Omental fat pad (tissue), 4 donors: Measurements from ENCODE around the gene MPPED1. TPM values are rescaled to one million over a fixed set of nuclear protein-coding genes. Genes with fewer than 3 reads are reported as not detected.

Source experiments
- ATAC-seq: fragments of 150-250 bp; one replicate; pipeline ENCODE4 v1.9.1; 2016; ENCODE audit warnings: mild to moderate bottlenecking, moderate library complexity; ENCODE audit not compliant: low FRiP score
- DNase-seq: peaks from one replicate; pipeline ENCODE4 v3.0.0-alpha.2; 2019; ENCODE audit warnings: low spot score
- total RNA-seq, 4 donors: library from RNA; depleted of rRNA; stranded (reverse); fragments of >200 nt; gene quantifications; one replicate each; pipeline ENCODE4 v1.1.0, GENCODE V29; 2016
- TF ChIP-seq, protein P1 (sequence below), 3 donors: fragments of 450-650 bp; IDR thresholded peaks; one replicate each; pipeline ENCODE4 v1.5.1; 2016 to 2017; ENCODE audit warnings: antibody characterized with exemption in 3 of 3, mild to moderate bottlenecking in 3 of 3, moderate library complexity in 2 of 3

MPPED1 gene
- total RNA-seq, 4 donors from 2014 or later, result not detected

DNA sequence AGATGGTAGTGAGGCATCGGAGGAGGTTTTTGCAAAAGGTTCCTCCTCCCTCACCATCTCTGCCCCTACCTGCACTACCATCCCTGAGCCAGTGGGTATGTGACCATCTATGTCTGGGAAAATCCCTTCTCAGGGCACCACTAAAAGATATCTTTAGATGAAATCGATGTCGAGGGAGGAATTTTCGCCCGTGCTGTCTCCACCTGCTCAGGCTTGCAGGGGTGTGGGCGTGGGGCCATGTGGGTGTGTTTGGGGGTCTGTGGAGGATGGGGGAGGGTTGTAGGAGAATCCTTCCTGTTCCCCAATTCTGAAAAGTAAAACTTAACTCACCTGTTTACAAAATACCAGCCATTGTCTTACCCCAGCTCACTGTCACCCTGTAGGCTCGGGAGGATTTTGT, 12.4 kb downstream of the MPPED1 start:
- TF ChIP-seq, protein P1, sequence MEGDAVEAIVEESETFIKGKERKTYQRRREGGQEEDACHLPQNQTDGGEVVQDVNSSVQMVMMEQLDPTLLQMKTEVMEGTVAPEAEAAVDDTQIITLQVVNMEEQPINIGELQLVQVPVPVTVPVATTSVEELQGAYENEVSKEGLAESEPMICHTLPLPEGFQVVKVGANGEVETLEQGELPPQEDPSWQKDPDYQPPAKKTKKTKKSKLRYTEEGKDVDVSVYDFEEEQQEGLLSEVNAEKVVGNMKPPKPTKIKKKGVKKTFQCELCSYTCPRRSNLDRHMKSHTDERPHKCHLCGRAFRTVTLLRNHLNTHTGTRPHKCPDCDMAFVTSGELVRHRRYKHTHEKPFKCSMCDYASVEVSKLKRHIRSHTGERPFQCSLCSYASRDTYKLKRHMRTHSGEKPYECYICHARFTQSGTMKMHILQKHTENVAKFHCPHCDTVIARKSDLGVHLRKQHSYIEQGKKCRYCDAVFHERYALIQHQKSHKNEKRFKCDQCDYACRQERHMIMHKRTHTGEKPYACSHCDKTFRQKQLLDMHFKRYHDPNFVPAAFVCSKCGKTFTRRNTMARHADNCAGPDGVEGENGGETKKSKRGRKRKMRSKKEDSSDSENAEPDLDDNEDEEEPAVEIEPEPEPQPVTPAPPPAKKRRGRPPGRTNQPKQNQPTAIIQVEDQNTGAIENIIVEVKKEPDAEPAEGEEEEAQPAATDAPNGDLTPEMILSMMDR (IDR thresholded peaks at IDR 0.05), result no peak
- DNase-seq (no peak), ATAC-seq (no peak)

DNA sequence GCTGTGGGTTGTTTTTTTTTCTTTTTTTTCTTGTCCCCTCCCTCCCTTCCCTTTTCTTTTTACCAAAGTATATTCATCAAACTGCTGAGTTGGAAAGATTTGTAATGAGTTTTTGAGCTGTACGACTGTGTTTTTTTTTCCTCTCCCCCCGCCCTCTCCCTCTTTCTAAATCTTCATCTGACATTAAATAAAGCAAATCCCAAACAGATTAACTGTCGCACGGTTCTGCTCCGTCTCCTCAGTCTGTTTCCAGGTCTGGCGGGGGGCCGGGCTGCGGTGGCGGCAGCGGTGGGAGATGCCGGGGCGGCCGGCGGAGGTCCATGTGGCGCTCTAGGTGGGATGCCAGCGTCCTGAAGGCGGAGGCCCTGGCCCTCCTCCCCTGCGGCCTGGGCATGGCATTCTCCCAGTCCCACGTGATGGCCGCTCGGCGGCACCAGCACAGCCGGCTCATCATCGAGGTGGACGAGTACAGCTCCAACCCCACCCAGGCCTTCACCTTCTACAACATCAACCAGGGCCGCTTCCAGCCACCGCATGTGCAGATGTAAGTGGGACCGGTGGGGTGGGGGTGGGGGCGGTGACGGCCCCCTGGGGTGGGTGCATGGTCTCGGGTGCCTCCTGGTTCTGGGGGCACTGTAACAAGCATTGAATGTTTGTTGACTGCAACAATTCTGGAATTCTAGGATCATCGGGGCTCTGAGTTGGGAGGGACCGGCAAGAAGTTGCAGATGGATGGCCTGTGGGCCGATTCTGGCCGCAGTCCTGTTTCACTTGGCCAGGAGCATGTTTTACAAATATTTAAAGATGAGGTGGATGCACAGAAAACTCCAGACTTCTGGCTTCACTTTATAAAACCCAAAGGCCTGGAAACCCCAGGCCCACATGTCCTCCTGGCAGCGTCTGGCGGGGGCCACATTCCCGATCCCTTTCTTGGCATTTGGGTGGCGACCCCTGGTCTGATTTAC, 13.1 kb downstream of the MPPED1 start:
- ATAC-seq (no peak), DNase-seq (no peak)
- TF ChIP-seq, protein P1 (IDR thresholded peaks at IDR 0.05), result no peak

DNA sequence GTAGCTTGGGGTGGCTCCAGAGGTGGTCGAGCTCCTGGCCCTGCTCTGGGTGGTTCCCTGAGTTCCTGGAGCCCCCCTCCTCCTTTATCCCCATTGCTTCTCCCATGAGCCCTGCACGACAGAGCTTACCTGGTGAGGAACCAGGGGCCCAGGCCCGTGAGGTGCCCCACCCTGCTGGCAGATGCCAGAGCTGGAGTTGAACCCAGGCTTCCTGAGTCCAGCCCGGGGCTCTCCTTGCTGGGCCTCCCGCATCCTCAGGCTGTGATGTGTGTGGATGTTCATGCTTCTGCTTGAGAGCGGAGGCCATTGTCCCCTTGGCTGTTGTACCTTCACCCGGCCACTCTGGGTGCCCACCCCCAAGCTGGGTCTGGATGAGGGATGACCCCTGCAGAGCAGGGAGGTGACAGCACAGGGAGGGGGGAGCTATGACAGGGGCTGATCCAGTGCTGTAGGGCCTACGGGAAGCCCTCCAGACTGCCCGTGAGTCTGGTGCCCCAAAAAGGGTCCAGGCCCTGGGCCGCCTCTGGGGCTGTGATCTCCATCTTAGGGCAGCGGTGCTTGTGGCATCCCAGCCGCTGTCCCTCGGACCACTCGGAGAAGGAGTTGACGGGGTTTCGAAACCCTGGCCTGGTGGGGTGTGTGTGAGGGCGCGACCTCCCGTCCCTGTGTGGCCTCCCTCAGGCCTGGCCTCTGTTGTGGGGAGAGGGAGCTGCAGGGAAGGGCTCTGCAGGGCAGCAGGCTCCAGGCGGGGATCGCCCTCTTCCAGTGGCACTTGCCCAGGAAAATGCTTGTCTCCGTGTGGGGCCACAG, 14.4 kb downstream of the MPPED1 start:
- TF ChIP-seq, protein P1 (IDR thresholded peaks at IDR 0.05), result no peak
- no peak for ATAC-seq
- DNase-seq, result no peak

DNA sequence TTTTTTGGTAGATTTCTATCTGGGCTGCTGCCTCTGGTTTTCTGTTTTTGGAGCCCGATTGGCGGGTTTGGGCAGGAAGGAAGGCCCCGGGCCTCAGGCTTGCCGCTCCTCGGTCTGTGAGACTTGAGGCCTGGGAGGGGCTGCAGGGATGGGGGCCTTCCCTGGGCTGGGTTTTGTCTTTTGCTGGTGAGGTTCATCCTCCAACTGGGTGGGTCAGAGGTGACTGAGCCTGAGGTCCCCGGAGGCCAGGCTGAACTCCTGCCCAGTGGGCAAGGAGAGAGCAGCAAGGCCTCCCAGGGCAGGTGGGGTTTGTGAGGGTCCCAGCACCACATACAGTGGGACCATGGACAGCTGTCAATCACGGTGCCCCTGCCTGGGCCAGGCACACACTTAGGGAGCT, 15.0 kb downstream of the MPPED1 start:
- ATAC-seq, result no peak

DNA sequence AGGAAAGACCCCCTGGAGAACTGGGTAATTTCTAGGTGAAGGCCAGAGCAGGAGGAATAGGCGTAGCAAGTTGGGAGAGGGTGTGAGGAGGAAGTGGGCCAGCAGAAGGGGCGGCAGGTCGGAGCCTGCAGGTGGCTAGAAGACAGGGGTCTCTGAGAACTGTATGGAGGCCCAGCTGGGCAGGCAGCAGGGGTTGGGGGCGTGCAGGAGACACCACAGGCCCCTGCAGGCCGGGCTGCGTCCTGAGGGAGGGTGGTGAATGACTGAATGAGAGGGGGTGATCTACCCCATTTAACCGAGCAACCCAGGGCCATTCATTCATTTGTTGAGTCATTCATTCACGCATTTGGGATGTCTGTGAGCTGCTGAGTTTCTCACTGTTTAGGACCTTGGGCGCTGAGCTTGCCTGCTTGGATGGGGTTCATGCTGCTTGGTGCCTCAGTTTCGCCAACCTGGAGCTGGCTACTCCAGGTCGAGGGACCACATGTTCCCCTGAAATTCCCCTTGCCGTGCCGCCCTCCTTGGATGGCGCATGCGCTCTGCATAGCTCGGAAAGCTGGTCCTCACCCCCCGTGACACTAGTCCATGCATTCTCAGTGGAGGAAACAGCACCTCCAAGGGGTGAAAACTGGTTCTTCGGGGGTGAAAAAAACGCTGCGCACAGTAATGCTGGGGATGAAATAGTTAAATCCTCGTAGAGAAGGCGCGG, 15.6 kb downstream of the MPPED1 start:
- ATAC-seq (no peak), DNase-seq (no peak)
- TF ChIP-seq, protein P1 (IDR thresholded peaks at IDR 0.05), result no peak

More for the DNA sequence above, 15.0 kb downstream of the MPPED1 start:
- DNase-seq, result no peak
- TF ChIP-seq, protein P1 (IDR thresholded peaks at IDR 0.05), result no peak

DNA sequence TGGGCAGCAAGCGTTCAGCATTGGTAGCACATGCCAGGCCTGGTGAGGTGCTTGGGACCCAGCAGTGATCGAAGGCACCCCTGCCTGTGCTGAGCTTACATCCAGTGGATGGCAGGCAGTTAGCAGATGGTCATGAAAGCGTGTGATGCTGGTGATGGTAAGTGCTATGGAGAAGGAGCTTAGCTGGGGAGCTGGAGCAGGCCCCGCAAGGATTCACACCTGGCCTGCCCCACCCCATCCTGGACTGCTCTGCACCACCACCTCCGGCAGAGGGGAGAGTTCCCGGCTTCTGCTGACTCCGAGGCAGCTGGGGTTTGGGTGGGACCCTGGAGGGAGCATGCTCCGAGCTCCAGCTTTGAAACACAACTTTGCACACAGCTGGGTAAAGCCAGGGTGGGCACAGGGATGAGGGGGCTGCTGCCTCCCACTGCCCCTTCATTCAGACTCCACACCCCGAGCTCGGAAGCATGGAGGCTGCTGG, 16.2 kb downstream of the MPPED1 start:
- no peak for ATAC-seq
- no peak for DNase-seq
- TF ChIP-seq, protein P1 (IDR thresholded peaks at IDR 0.05), result no peak
